H9 (cell line): ENCODE results near the gene ZBTB22. TPM values are rescaled to one million over a fixed set of nuclear protein-coding genes. Genes with fewer than 3 reads are reported as not detected.
A peak's percentile ranks its signal among the peaks of the same experiment; 100 is the strongest.

Source experiments
- DNase-seq: peaks from one replicate; pipeline ENCODE4 v3.0.0-alpha.2; 2017
- H2AFZ ChIP-seq: one replicate; pipeline ENCODE4 v1.6.1; 2013; ENCODE audit warnings: mild to moderate bottlenecking, low read length, control low read depth, moderate library complexity
- H2AK5ac ChIP-seq: 2 replicates; pipeline ENCODE4 v1.6.1; 2013; ENCODE audit warnings: low read length, control low read depth, mixed read lengths; ENCODE audit not compliant: insufficient read length
- H2BK120ac ChIP-seq: one replicate; pipeline ENCODE4 v1.6.1; 2013; ENCODE audit warnings: low read depth, mild to moderate bottlenecking, low read length, control low read depth, inconsistent platforms; ENCODE audit not compliant: poor library complexity, severe bottlenecking
- H2BK12ac ChIP-seq: 2 replicates; pipeline ENCODE4 v1.6.1; 2013; ENCODE audit warnings: low read length, control low read depth, mixed read lengths, low read depth; ENCODE audit not compliant: insufficient read length
- H2BK15ac ChIP-seq: 2 replicates; pipeline ENCODE4 v1.6.1; 2013; ENCODE audit warnings: low read depth, low read length, control low read depth
- H2BK20ac ChIP-seq: one replicate; pipeline ENCODE4 v1.6.1; 2013; ENCODE audit warnings: low read depth, mild to moderate bottlenecking, low read length, control low read depth, inconsistent platforms; ENCODE audit not compliant: poor library complexity, severe bottlenecking
- H2BK5ac ChIP-seq: 2 replicates; pipeline ENCODE4 v1.6.1; 2013; ENCODE audit warnings: low read length, control low read depth, mixed read lengths; ENCODE audit not compliant: insufficient read length
- H3K14ac ChIP-seq: 2 replicates; pipeline ENCODE4 v1.6.1; 2013; ENCODE audit warnings: low read length, control low read depth; ENCODE audit not compliant: insufficient read depth
- H3K18ac ChIP-seq: 2 replicates; pipeline ENCODE4 v1.6.1; 2013; ENCODE audit warnings: low read depth, mild to moderate bottlenecking, mixed read lengths, low read length, control low read depth; ENCODE audit not compliant: insufficient read length
- H3K23ac ChIP-seq: 2 replicates; pipeline ENCODE4 v1.6.1; 2013; ENCODE audit warnings: low read length, control low read depth, mixed read lengths, low read depth; ENCODE audit not compliant: insufficient read length
- H3K23me2 ChIP-seq: 2 replicates; pipeline ENCODE4 v1.6.1; 2013; ENCODE audit warnings: low read depth, mild to moderate bottlenecking, mixed read lengths, low read length, control low read depth; ENCODE audit not compliant: insufficient read length, poor library complexity, severe bottlenecking
- H3K27ac ChIP-seq: 2 replicates; pipeline ENCODE4 v1.5.1; 2013; ENCODE audit warnings: low read length, control low read depth, mixed read lengths, low read depth; ENCODE audit not compliant: insufficient read length
- H3K27me3 ChIP-seq: 2 replicates; pipeline ENCODE4 v1.6.1; 2013; ENCODE audit warnings: low read length, control low read depth, inconsistent platforms; ENCODE audit not compliant: insufficient read depth
- H3K4ac ChIP-seq: 2 replicates; pipeline ENCODE4 v1.6.1; 2013; ENCODE audit warnings: low read depth, mild to moderate bottlenecking, control low read depth, inconsistent platforms, low read length, moderate library complexity
- H3K4me1 ChIP-seq: 2 replicates; pipeline ENCODE4 v1.6.1; 2013; ENCODE audit warnings: low read length, control low read depth, inconsistent platforms; ENCODE audit not compliant: insufficient read depth
- H3K4me2 ChIP-seq: 2 replicates; pipeline ENCODE4 v1.6.1; 2013; ENCODE audit warnings: low read length, control low read depth, mixed read lengths; ENCODE audit not compliant: insufficient read length, insufficient read depth
- H3K56ac ChIP-seq: 2 replicates; pipeline ENCODE4 v1.6.1; 2013; ENCODE audit warnings: low read depth, mild to moderate bottlenecking, mixed read lengths, low read length, control low read depth; ENCODE audit not compliant: insufficient read length
- H3K79me1 ChIP-seq: 2 replicates; pipeline ENCODE4 v1.6.1; 2013; ENCODE audit warnings: low read depth, mild to moderate bottlenecking, moderate library complexity, low read length, control low read depth, inconsistent platforms; ENCODE audit not compliant: insufficient read depth, poor library complexity, severe bottlenecking
- H3K79me2 ChIP-seq: 2 replicates; pipeline ENCODE4 v1.6.1; 2013; ENCODE audit warnings: low read length, control low read depth, inconsistent platforms; ENCODE audit not compliant: insufficient read depth
- H3K9ac ChIP-seq: 2 replicates; pipeline ENCODE4 v1.6.1; 2013; ENCODE audit warnings: low read length, control low read depth, mixed read lengths; ENCODE audit not compliant: insufficient read length; ENCODE audit errors: extremely low read depth
- H3K9me3 ChIP-seq: one replicate; pipeline ENCODE4 v1.6.1; 2013; ENCODE audit warnings: low read depth, low read length, inconsistent platforms; ENCODE audit not compliant: control insufficient read depth
- H3T11ph ChIP-seq: one replicate; pipeline ENCODE4 v1.6.1; 2013; ENCODE audit warnings: mild to moderate bottlenecking, low read length, control low read depth, inconsistent platforms
- H4K20me1 ChIP-seq: one replicate; pipeline ENCODE4 v1.6.1; 2013; ENCODE audit not compliant: control insufficient read depth, insufficient read length, insufficient read depth
- H4K5ac ChIP-seq: 2 replicates; pipeline ENCODE4 v1.6.1; 2013; ENCODE audit warnings: low read depth, mild to moderate bottlenecking, mixed read lengths, low read length, control low read depth; ENCODE audit not compliant: insufficient read length
- H4K8ac ChIP-seq: replicated peaks from 2 replicates; pipeline ENCODE4 v1.6.1; 2013; ENCODE audit warnings: low read length, control low read depth, mixed read lengths, low read depth; ENCODE audit not compliant: insufficient read length
- H4K91ac ChIP-seq: 2 replicates; pipeline ENCODE4 v1.6.1; 2013; ENCODE audit warnings: low read depth, mild to moderate bottlenecking, moderate library complexity, mixed read lengths, low read length, control low read depth; ENCODE audit not compliant: insufficient read length
- H3K27ac Mint-ChIP-seq, 3 experiments: 2 replicates in 2 of 3; 3 replicates in 1 of 3; pipeline ENCODE4 v1.8.0; 2020 to 2021; ENCODE audit warnings: mixed read lengths in 3 of 3, mild to moderate bottlenecking in 1 of 3, moderate library complexity in 1 of 3
- H3K27me3 Mint-ChIP-seq: 2 replicates; pipeline ENCODE4 v1.8.0; 2021; ENCODE audit warnings: low read depth, mild to moderate bottlenecking, moderate library complexity, mixed read lengths
- H3K36me3 Mint-ChIP-seq, 3 experiments: 2 replicates in 2 of 3; 3 replicates in 1 of 3; pipeline ENCODE4 v1.8.0; 2020 to 2021; ENCODE audit warnings: low read depth in 3 of 3, mixed read lengths in 3 of 3; ENCODE audit not compliant: insufficient read depth in 1 of 3
- H3K4me1 Mint-ChIP-seq, 2 experiments: 2 replicates each; pipeline ENCODE4 v1.8.0; 2020; ENCODE audit warnings: mixed read lengths in 2 of 2
- H3K4me3 Mint-ChIP-seq, 2 experiments: 2 replicates in 1 of 2; 3 replicates in 1 of 2; pipeline ENCODE4 v1.8.0; 2020 to 2021; ENCODE audit warnings: mild to moderate bottlenecking in 2 of 2, mixed read lengths in 2 of 2, moderate library complexity in 1 of 2
- H3K9me3 Mint-ChIP-seq, 2 experiments: 2 replicates in 1 of 2; 3 replicates in 1 of 2; pipeline ENCODE4 v1.8.0; 2020; ENCODE audit warnings: mild to moderate bottlenecking in 2 of 2, mixed read lengths in 2 of 2, moderate library complexity in 1 of 2
- WGBS: extraction: QIAGEN DNeasy Blood & Tissue Kit; methylation state at CpG from one replicate; pipeline ENCODE4 v1.1.7; 2013; ENCODE audit warnings: missing lambda C conversion rate, low lambda C conversion rate, mixed read lengths; ENCODE audit not compliant: insufficient read length; ENCODE audit errors: extremely low coverage; 5-methylcytosine and 5-hydroxymethylcytosine counted together
- total RNA-seq: library from RNA; stranded (reverse); gene quantifications from 2 replicates; pipeline ENCODE4 v1.2.1, GENCODE V29; 2021
- TF ChIP-seq, protein P1 (sequence below): fragments of 200-600 bp; sonication (generic); conservative IDR thresholded peaks from 3 replicates; pipeline ENCODE4 v1.8.0; 2021; ENCODE audit warnings: antibody characterized with exemption, mild to moderate bottlenecking

The ZBTB22 gene
- total RNA-seq, 1 experiment from 2014 or later = 8.1 TPM

DNA sequence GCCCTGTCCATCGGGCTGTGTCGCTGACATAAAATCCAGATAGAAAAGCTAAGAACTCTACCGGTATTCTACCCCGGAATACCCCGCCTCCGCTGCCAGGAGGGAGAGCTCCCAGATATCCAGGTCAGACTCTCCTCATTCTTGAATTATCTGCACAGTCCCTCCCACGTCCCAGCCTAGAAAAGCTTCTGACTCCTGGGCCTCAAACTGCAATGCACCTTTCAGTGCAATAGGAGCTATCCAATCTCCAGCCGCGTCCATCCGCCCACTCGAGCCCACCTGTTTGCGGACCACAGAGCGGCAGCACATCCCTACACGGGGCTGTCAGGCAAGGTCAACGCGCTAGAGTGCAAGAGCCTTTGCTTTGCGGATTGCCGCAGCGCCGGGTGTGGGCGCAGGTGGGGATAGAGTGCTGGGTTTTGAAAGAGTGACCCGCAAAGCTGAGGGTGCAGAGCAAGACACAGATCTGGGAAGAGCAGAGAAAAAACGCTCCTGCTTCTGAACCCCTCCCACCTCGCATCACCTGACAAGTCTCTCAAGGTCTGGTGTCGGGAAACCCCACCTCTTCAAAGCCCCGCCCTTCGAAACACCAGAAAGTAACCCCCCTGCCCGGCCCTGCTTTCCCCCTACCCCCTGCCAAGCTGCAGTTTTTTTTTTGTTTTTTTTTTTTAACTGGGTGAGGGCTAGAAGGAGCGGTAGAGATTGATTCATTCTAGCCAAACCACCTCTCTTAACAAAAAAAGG is 5.0 kb downstream of the ZBTB22 start:
- Histone ChIP-seq H3K14ac (no peak overlapping the region; the same call in 1 of the 2 replicates), H4K91ac (no peak overlapping the region), H3K18ac (peak overlapping the region; percentile 54), H3K9me3 (no peaks in the 10 kb centered on the region), H2AFZ (no peak overlapping the region), H3K4me1 (no peaks in the 10 kb centered on the region), H3K9ac (peak overlapping the region; percentile 48), H3K79me1 (no peaks in the 10 kb centered on the region), H3T11ph (no peak overlapping the region), H4K20me1 (no peaks in the 10 kb centered on the region), H3K4ac (no peak overlapping the region), H3K27me3 (no peaks in the 10 kb centered on the region), H3K23me2 (peaks cover 31% of the 10 kb centered on the region), H2BK20ac (no peak overlapping the region), H3K27ac (no peak overlapping the region), H2BK12ac (no peak overlapping the region), H4K5ac (no peak overlapping the region), H2BK5ac (no peak overlapping the region), H3K4me2 (peak overlapping the region; percentile 92), H3K56ac (no peak overlapping the region), H3K79me2 (no peaks in the 10 kb centered on the region), H3K23ac (no peak overlapping the region), H2AK5ac (no peak overlapping the region), H2BK120ac (no peak overlapping the region), H2BK15ac (no peak overlapping the region), H4K8ac (no peak overlapping the region)
- TF ChIP-seq, protein P1, sequence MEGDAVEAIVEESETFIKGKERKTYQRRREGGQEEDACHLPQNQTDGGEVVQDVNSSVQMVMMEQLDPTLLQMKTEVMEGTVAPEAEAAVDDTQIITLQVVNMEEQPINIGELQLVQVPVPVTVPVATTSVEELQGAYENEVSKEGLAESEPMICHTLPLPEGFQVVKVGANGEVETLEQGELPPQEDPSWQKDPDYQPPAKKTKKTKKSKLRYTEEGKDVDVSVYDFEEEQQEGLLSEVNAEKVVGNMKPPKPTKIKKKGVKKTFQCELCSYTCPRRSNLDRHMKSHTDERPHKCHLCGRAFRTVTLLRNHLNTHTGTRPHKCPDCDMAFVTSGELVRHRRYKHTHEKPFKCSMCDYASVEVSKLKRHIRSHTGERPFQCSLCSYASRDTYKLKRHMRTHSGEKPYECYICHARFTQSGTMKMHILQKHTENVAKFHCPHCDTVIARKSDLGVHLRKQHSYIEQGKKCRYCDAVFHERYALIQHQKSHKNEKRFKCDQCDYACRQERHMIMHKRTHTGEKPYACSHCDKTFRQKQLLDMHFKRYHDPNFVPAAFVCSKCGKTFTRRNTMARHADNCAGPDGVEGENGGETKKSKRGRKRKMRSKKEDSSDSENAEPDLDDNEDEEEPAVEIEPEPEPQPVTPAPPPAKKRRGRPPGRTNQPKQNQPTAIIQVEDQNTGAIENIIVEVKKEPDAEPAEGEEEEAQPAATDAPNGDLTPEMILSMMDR = no peak; the same call in 2 of the 3 replicates
- WGBS = no CpG with 5 or more reads among the region's 29 CpGs
- Mint-ChIP-seq H3K27ac (peak overlapping the region in 2 of 3 experiments; percentile 41 to 95; a peak in 3 of 7 replicates), H3K36me3 (peaks cover 2 to 14% (median 4%) of the 10 kb centered on the region in 3 experiments; a peak in 5 of 7 replicates), H3K4me3 (peak overlapping the region; percentile 83 to 97), H3K27me3 (no peaks in the 10 kb centered on the region; the same call in 1 of the 2 replicates), H3K4me1 (peaks cover 29 to 38% of the 10 kb centered on the region in 2 experiments), H3K9me3 (no peaks in the 10 kb centered on the region)
- DNase-seq = peak; percentile 94
